HCT116 (cell line): Measurements from ENCODE around the gene TWIST2.

Experiments
- MAX ChIP-seq: IDR thresholded peaks from 2 replicates; pipeline ENCODE4 v1.6.1; 2012
- POLR2A ChIP-seq: IDR thresholded peaks from 2 replicates; pipeline ENCODE4 v1.7.0; 2011; ENCODE audit warnings: borderline replicate concordance; ENCODE audit not compliant: insufficient read depth, insufficient read length; ENCODE audit errors: extremely low read depth
- POLR2AphosphoS5 ChIP-seq: IDR thresholded peaks from 2 replicates; pipeline ENCODE4 v1.6.1; 2011; ENCODE audit warnings: mild to moderate bottlenecking, low read depth, low read length, moderate library complexity
- ZFX ChIP-seq: fragments of 450-650 bp; IDR thresholded peaks from 2 replicates; pipeline ENCODE4 v1.6.1; 2017
- TF ChIP-seq, protein P1 (sequence below), 3 experiments: fragments of 200-600 bp in 1 of 3; sonication (generic) in 1 of 3; IDR thresholded peaks in 2 of 3; conservative IDR thresholded peaks in 1 of 3; 2 replicates each; pipeline ENCODE4 v1.5.1; 2012 to 2017; ENCODE audit warnings: low read depth in 2 of 3, low read length in 2 of 3, antibody characterized with exemption in 1 of 3, borderline replicate concordance in 1 of 3, control low read depth in 1 of 3, mild to moderate bottlenecking in 1 of 3, mixed read lengths in 1 of 3, mixed run types in 1 of 3, moderate library complexity in 1 of 3; ENCODE audit not compliant: insufficient read depth in 1 of 3

DNA sequence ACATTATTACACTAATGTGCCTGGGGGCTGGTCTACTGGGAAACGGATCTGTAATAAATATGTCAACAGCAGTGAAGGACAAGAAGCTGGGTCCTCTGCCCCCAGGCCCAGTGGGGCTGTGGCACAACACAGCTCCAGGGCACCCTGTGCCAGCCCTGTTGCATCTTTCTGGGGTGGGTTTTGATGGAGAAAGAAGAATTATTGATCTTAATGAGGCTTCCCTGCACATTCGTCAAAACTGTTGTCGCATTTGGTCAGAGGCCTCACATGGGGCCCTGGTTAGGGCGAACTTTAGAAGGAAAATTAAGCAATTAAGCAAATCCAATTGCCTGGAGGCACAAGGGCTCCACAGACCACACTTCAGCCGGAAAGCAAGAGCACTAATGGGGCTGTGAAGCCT, 30.0 kb upstream of the TWIST2 start:
- TF ChIP-seq POLR2A (no peak), ZFX (no peak), MAX (no peak), POLR2AphosphoS5 (no peak)
- TF ChIP-seq, protein P1, sequence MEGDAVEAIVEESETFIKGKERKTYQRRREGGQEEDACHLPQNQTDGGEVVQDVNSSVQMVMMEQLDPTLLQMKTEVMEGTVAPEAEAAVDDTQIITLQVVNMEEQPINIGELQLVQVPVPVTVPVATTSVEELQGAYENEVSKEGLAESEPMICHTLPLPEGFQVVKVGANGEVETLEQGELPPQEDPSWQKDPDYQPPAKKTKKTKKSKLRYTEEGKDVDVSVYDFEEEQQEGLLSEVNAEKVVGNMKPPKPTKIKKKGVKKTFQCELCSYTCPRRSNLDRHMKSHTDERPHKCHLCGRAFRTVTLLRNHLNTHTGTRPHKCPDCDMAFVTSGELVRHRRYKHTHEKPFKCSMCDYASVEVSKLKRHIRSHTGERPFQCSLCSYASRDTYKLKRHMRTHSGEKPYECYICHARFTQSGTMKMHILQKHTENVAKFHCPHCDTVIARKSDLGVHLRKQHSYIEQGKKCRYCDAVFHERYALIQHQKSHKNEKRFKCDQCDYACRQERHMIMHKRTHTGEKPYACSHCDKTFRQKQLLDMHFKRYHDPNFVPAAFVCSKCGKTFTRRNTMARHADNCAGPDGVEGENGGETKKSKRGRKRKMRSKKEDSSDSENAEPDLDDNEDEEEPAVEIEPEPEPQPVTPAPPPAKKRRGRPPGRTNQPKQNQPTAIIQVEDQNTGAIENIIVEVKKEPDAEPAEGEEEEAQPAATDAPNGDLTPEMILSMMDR (IDR thresholded peaks at IDR 0.05 in 2 of 3, conservative IDR thresholded peaks at IDR 0.05 in 1 of 3; ENCODE audit: borderline replicate concordance in 1 of 3, insufficient read depth in 1 of 3, low read depth in 2 of 3, low read length in 2 of 3) = no peak
